ENCODE data around the gene INTS6. TPM values are rescaled to one million over a fixed set of nuclear protein-coding genes. Genes with fewer than 3 reads are reported as not detected.

Gene INTS6
- total and polyA plus RNA-seq, 2 of the 4 experiments (the other 2 are of a cell fraction), result 12.9 to 42.3 TPM

GRCh38 chr13:51332566-51333361 lies 120.1 kb downstream of the INTS6 start:
- no peak overlapping the region for H3K4me2 ChIP-seq (ENCODE audit: low read depth, low read length)
- in situ Hi-C loops (cut with MboI; ENCODE audit: low sequenced_read_pairs) (no loop called here), dilution Hi-C loops (cut with HindIII; ENCODE audit: low sequenced_read_pairs, unreplicated experiment) (no loop called here), intact Hi-C loops (cut with micrococcal nuclease) (no loop called here)
- H2BK5ac ChIP-seq (ENCODE audit: low read depth, low read length, poor library complexity, severe bottlenecking), result no peak overlapping the region
- no peak overlapping the region for H2BK15ac ChIP-seq (ENCODE audit: low read depth, low read length)
- H2BK120ac ChIP-seq (ENCODE audit: low read depth, low read length), result no peak overlapping the region
- ChIA-PET CTCF (no interaction called here), POLR2A (ENCODE audit: unreplicated experiment) (no interaction called here)
- no peak overlapping the region for H4K8ac ChIP-seq (ENCODE audit: low read depth in 2 of 2, low read length in 2 of 2)
- no peak overlapping the region for H3K18ac ChIP-seq (ENCODE audit: low read depth, low read length)
- no peak for TF ChIP-seq CTCF (conservative IDR thresholded peaks at IDR 0.05; ENCODE audit: low read depth, low read length)
- TF ChIP-seq ELK1 (IDR thresholded peaks at IDR 0.05; ENCODE audit: borderline replicate concordance, low read depth, low read length), result no peak
- no peak for TF ChIP-seq BHLHE40 (IDR thresholded peaks at IDR 0.05; ENCODE audit: low read depth, low read length)
- TF ChIP-seq FOS (IDR thresholded peaks at IDR 0.05; ENCODE audit: low read depth, low read length), result no peak
- no peak for TF ChIP-seq MXI1 (IDR thresholded peaks at IDR 0.05; ENCODE audit: borderline replicate concordance, low read depth, low read length)
- no peak for TF ChIP-seq SMC3 (IDR thresholded peaks at IDR 0.05; ENCODE audit: low read depth, low read length)
- TF ChIP-seq CHD1 (IDR thresholded peaks at IDR 0.05; ENCODE audit: low read depth, low read length), result no peak
- TF ChIP-seq RCOR1 (IDR thresholded peaks at IDR 0.05; ENCODE audit: insufficient replicate concordance, low read length), result no peak
- TF ChIP-seq RFX5 (IDR thresholded peaks at IDR 0.05; ENCODE audit: low read depth, low read length), result no peak
- no peak for TF ChIP-seq USF2 (IDR thresholded peaks at IDR 0.05; ENCODE audit: low read depth, low read length)
- TF ChIP-seq RAD21 (IDR thresholded peaks at IDR 0.05; ENCODE audit: low read length), result no peak
- no peak for TF ChIP-seq POLR2A (IDR thresholded peaks at IDR 0.05; ENCODE audit: low read depth, low read length)
- TF ChIP-seq CEBPB (IDR thresholded peaks at IDR 0.05; ENCODE audit: low read depth, low read length), result no peak
- no peak for TF ChIP-seq MAFK (IDR thresholded peaks at IDR 0.05; ENCODE audit: low read depth, low read length)
- no peak for TF ChIP-seq MAZ (IDR thresholded peaks at IDR 0.05; ENCODE audit: borderline replicate concordance, low read depth, low read length)
- TF ChIP-seq NFE2L2 (IDR thresholded peaks at IDR 0.05; ENCODE audit: low read depth, low read length), result no peak
- H3K4me1 ChIP-seq (ENCODE audit: control insufficient read depth, insufficient read depth, low read length), result no peaks in the 10 kb centered on the region
- peaks cover 1% of the 10 kb centered on the region; the same call in 1 of the 2 replicates for H3K27me3 ChIP-seq (ENCODE audit: control insufficient read depth, insufficient read depth, low read length)
- no peak overlapping the region for H3K4me3 ChIP-seq (ENCODE audit: insufficient read depth, low read depth, low read length)
- ATAC-seq (ENCODE audit: low read depth), result no peak
- no peak overlapping the region for H3K56ac ChIP-seq (ENCODE audit: extremely low read depth, insufficient read depth, low read length)
- H4K5ac ChIP-seq (ENCODE audit: low read depth, low read length), result no peak overlapping the region
- H3K79me1 ChIP-seq (ENCODE audit: low read depth in 1 of 2, low read length in 2 of 2), result no peaks in the 10 kb centered on the region
- H4K20me1 ChIP-seq (ENCODE audit: insufficient read depth, low read length), result no peaks in the 10 kb centered on the region; the same call in 1 of the 2 replicates
- H2AK5ac ChIP-seq (ENCODE audit: low read depth, low read length), result no peak overlapping the region
- H3K27ac ChIP-seq (ENCODE audit: insufficient read depth, low read length), result no peak overlapping the region
- no peak overlapping the region for H3K23ac ChIP-seq (ENCODE audit: low read depth, low read length)
- no peaks in the 10 kb centered on the region for H3K36me3 ChIP-seq (ENCODE audit: control insufficient read depth, insufficient read depth, low read length)
- no peak overlapping the region for H2AK9ac ChIP-seq (replicated peaks; ENCODE audit: low read depth, low read length, poor library complexity)
- H3K14ac ChIP-seq (replicated peaks; ENCODE audit: low read depth, low read length), result no peak overlapping the region
- no peaks in the 10 kb centered on the region for H3K9me1 ChIP-seq (ENCODE audit: insufficient read depth, low read length)
- H2AFZ ChIP-seq (replicated peaks; ENCODE audit: low read length, poor library complexity), result no peak overlapping the region
- H3K9ac ChIP-seq (ENCODE audit: low read depth, low read length), result no peak overlapping the region
- H4K91ac ChIP-seq (ENCODE audit: insufficient read depth, low read depth, low read length), result no peak overlapping the region
- no TSS peak for BruUV-seq (replicated peaks)
- H3K4ac ChIP-seq (ENCODE audit: low read depth, low read length), result no peak overlapping the region
- H2BK20ac ChIP-seq (ENCODE audit: low read depth, low read length), result no peak overlapping the region
- WGBS, 2 experiments (ENCODE audit: extremely low coverage in 2 of 2, insufficient read length in 1 of 2), result no CpG with 5 or more reads among the region's 2 CpGs
- no peaks in the 10 kb centered on the region for H3K9me3 ChIP-seq (ENCODE audit: control insufficient read depth, insufficient read depth, low read length)
- no peak for DNase-seq
